HG02852 (cell line): ENCODE results near the gene ACTL10.
"Not testable (repeated sequence)": the region's sequence is repeated elsewhere in the genome, so short reads cannot be mapped to it uniquely, and the experiment has no call there.

Experiments
- ATAC-seq: cut with Tn5 transposase; IDR thresholded peaks from one replicate; pipeline ENCODE4 v1.9.1; 2021; ENCODE audit warnings: mild to moderate bottlenecking, moderate library complexity; ENCODE audit not compliant: unreplicated experiment

ACTL10 gene

GRCh38 chr20:33693741-33694638, 27.2 kb downstream of the ACTL10 start:
- no peak for ATAC-seq

GRCh38 chr20:33694639-33695012, 27.9 kb downstream of the ACTL10 start:
- no peak for ATAC-seq

- no peak for ATAC-seq
Measured at GRCh38 chr20:33696448-33696847, 29.7 kb downstream of the ACTL10 start.

- no peak for ATAC-seq
Measured at GRCh38 chr20:33697129-33697528, 30.4 kb downstream of the ACTL10 start.

- not testable (repeated sequence) for ATAC-seq
Measured at GRCh38 chr20:33698966-33699365, 32.2 kb downstream of the ACTL10 start.

GRCh38 chr20:33700696-33701441, 34.1 kb downstream of the ACTL10 start:
- ATAC-seq, result not testable (repeated sequence)

GRCh38 chr20:33701629-33702450, 35.1 kb downstream of the ACTL10 start:
- no peak for ATAC-seq

- no peak for ATAC-seq
Measured at GRCh38 chr20:33702861-33703260, 36.1 kb downstream of the ACTL10 start.

GRCh38 chr20:33703498-33704137, 36.9 kb downstream of the ACTL10 start:
- no peak for ATAC-seq

- no peak for ATAC-seq
Measured at GRCh38 chr20:33704197-33704924, 37.6 kb downstream of the ACTL10 start.

GRCh38 chr20:33707668-33708067, 40.9 kb downstream of the ACTL10 start:
- ATAC-seq, result no peak

GRCh38 chr20:33709398-33709797, 42.7 kb downstream of the ACTL10 start:
- no peak for ATAC-seq

- no peak for ATAC-seq
Measured at GRCh38 chr20:33709905-33710541, 43.3 kb downstream of the ACTL10 start.

GRCh38 chr20:33710681-33711445, 44.1 kb downstream of the ACTL10 start:
- no peak for ATAC-seq

- ATAC-seq, result no peak
Measured at GRCh38 chr20:33711446-33711738, 44.6 kb downstream of the ACTL10 start.

GRCh38 chr20:33713865-33714367, 47.2 kb downstream of the ACTL10 start:
- ATAC-seq, result no peak

- no peak for ATAC-seq
Measured at GRCh38 chr20:33716498-33716897, 49.8 kb downstream of the ACTL10 start.
